OCI-LY1 (cell line): ENCODE measurements around the gene TM2D3.

Source experiments
- H2AFZ ChIP-seq: fragments of 200-600 bp; sonication (generic), shearing (Covaris generic); 2 replicates; pipeline ENCODE4 v1.6.0; 2014; ENCODE audit warnings: antibody characterized with exemption, mild to moderate bottlenecking, low read length
- H3F3A ChIP-seq: fragments of 200-600 bp; sonication (generic), shearing (Covaris generic); 2 replicates; pipeline ENCODE4 v1.6.0; 2014; ENCODE audit warnings: mild to moderate bottlenecking, antibody characterized with exemption, low read length, moderate library complexity; ENCODE audit not compliant: insufficient read depth
- H3K27ac ChIP-seq: fragments of 200-600 bp; sonication (generic); 2 replicates; pipeline ENCODE4 v1.5.1; 2014; ENCODE audit warnings: low read length, mixed run types, mild to moderate bottlenecking, low read depth; ENCODE audit not compliant: poor library complexity, severe bottlenecking
- H3K27me3 ChIP-seq: fragments of 200-600 bp; sonication (generic); 2 replicates; pipeline ENCODE4 v1.6.0; 2014; ENCODE audit warnings: antibody characterized with exemption, mild to moderate bottlenecking, low read length, moderate library complexity; ENCODE audit not compliant: insufficient read depth
- H3K36me3 ChIP-seq: fragments of 200-600 bp; sonication (generic); 2 replicates; pipeline ENCODE4 v1.6.1; 2014; ENCODE audit warnings: mild to moderate bottlenecking, antibody characterized with exemption, low read length, moderate library complexity, mixed read lengths; ENCODE audit not compliant: insufficient read depth
- H3K4me1 ChIP-seq: fragments of 200-600 bp; sonication (generic); 2 replicates; pipeline ENCODE4 v1.5.1; 2014; ENCODE audit warnings: mild to moderate bottlenecking, low read length, moderate library complexity; ENCODE audit not compliant: insufficient read depth, severe bottlenecking
- H3K4me2 ChIP-seq: fragments of 200-600 bp; sonication (generic), shearing (Covaris generic); 2 replicates; pipeline ENCODE4 v1.6.1; 2014; ENCODE audit warnings: low read length
- H3K4me3 ChIP-seq: fragments of 200-600 bp; sonication (generic); 2 replicates; pipeline ENCODE4 v1.5.1; 2014; ENCODE audit warnings: low read length, low read depth, mild to moderate bottlenecking, mixed read lengths; ENCODE audit not compliant: poor library complexity, severe bottlenecking
- H3K79me2 ChIP-seq: fragments of 200-600 bp; shearing (Covaris generic); 2 replicates; pipeline ENCODE4 v1.6.1; 2016; ENCODE audit warnings: mixed run types, low read length, mixed read lengths; ENCODE audit not compliant: insufficient read depth
- H3K9ac ChIP-seq: fragments of 200-600 bp; sonication (generic), shearing (Covaris generic); 2 replicates; pipeline ENCODE4 v1.6.1; 2014; ENCODE audit warnings: mild to moderate bottlenecking, low read length, mixed read lengths
- H3K9me2 ChIP-seq: fragments of 200-600 bp; sonication (generic), shearing (Covaris generic); 2 replicates; pipeline ENCODE4 v1.6.1; 2014; ENCODE audit warnings: low read depth, mild to moderate bottlenecking, low read length, mixed read lengths
- H3K9me3 ChIP-seq: fragments of 200-600 bp; shearing (Covaris generic); 2 replicates; pipeline ENCODE4 v1.6.1; 2014; ENCODE audit warnings: low read length, mixed read lengths
- H4K20me1 ChIP-seq: fragments of 200-600 bp; sonication (generic), shearing (Covaris generic); 2 replicates; pipeline ENCODE4 v1.6.0; 2016; ENCODE audit warnings: mild to moderate bottlenecking, low read length; ENCODE audit not compliant: insufficient read depth
- EZH2 ChIP-seq: fragments of 200-600 bp; sonication (generic), shearing (Covaris generic); IDR thresholded peaks from 2 replicates; pipeline ENCODE4 v1.8.0; 2017; ENCODE audit warnings: borderline replicate concordance, mixed run types, mild to moderate bottlenecking, antibody characterized with exemption, low read length, moderate library complexity, mixed read lengths
- TF ChIP-seq, protein P1 (sequence below): fragments of 200-600 bp; sonication (generic), shearing (Covaris generic); IDR thresholded peaks from 2 replicates; pipeline ENCODE4 v1.5.1; 2017; ENCODE audit warnings: mild to moderate bottlenecking, antibody characterized with exemption, low read length, moderate library complexity, mixed read lengths

Gene TM2D3

GRCh38 chr15:101684384-101684783 lies 32.2 kb upstream of the TM2D3 start:
- Histone ChIP-seq H3K27me3 (no peaks in the 10 kb centered on the region), H3K4me1 (no peaks in the 10 kb centered on the region), H3K9me3 (no peaks in the 10 kb centered on the region), H2AFZ (no peak overlapping the region), H3K27ac (no peak overlapping the region), H3K9me2 (no peaks in the 10 kb centered on the region), H3K4me3 (no peak overlapping the region), H4K20me1 (no peaks in the 10 kb centered on the region), H3K79me2 (no peaks in the 10 kb centered on the region), H3K4me2 (no peak overlapping the region), H3F3A (no peaks in the 10 kb centered on the region), H3K9ac (no peak overlapping the region), H3K36me3 (no peaks in the 10 kb centered on the region)
- no peak for TF ChIP-seq EZH2
- TF ChIP-seq, protein P1, sequence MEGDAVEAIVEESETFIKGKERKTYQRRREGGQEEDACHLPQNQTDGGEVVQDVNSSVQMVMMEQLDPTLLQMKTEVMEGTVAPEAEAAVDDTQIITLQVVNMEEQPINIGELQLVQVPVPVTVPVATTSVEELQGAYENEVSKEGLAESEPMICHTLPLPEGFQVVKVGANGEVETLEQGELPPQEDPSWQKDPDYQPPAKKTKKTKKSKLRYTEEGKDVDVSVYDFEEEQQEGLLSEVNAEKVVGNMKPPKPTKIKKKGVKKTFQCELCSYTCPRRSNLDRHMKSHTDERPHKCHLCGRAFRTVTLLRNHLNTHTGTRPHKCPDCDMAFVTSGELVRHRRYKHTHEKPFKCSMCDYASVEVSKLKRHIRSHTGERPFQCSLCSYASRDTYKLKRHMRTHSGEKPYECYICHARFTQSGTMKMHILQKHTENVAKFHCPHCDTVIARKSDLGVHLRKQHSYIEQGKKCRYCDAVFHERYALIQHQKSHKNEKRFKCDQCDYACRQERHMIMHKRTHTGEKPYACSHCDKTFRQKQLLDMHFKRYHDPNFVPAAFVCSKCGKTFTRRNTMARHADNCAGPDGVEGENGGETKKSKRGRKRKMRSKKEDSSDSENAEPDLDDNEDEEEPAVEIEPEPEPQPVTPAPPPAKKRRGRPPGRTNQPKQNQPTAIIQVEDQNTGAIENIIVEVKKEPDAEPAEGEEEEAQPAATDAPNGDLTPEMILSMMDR = no peak

DNA sequence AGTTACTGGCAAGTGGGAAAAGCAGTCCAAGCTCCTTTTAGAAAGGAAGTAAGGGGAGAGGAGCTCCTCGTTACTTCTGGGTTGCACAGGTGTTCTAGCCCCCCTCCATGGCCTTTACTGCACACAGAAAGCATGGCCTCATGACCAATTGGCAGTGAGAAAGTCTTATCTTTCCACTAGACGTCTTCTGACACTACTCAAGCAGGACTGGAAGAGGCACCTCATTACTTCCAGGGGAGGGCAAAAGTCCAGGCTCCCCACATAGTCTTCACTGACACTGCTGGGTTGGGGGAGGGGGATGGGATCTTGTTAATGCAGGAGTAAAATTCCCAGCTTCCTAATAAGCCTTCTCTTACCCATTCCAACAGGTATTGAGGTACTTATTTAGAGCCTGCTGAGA lies 27.6 kb upstream of the TM2D3 start:
- Histone ChIP-seq H3K4me2 (no peak overlapping the region), H3K4me3 (no peak overlapping the region), H3K27ac (no peak overlapping the region), H3F3A (no peaks in the 10 kb centered on the region), H2AFZ (no peak overlapping the region), H4K20me1 (no peaks in the 10 kb centered on the region), H3K4me1 (no peaks in the 10 kb centered on the region), H3K27me3 (no peaks in the 10 kb centered on the region), H3K9ac (no peak overlapping the region), H3K9me3 (no peaks in the 10 kb centered on the region), H3K36me3 (no peaks in the 10 kb centered on the region), H3K79me2 (no peaks in the 10 kb centered on the region), H3K9me2 (no peaks in the 10 kb centered on the region)
- TF ChIP-seq, protein P1 = no peak
- no peak for TF ChIP-seq EZH2

- Histone ChIP-seq H3K9me3 (no peaks in the 10 kb centered on the region), H2AFZ (no peak overlapping the region), H3K36me3 (no peaks in the 10 kb centered on the region), H3K79me2 (no peaks in the 10 kb centered on the region), H3F3A (no peaks in the 10 kb centered on the region), H3K9me2 (no peaks in the 10 kb centered on the region), H3K27me3 (no peaks in the 10 kb centered on the region), H4K20me1 (no peaks in the 10 kb centered on the region), H3K27ac (no peak overlapping the region), H3K4me1 (no peaks in the 10 kb centered on the region), H3K4me3 (no peak overlapping the region), H3K9ac (no peak overlapping the region), H3K4me2 (no peak overlapping the region)
- TF ChIP-seq, protein P1 = no peak
- no peak for TF ChIP-seq EZH2
Observed at GRCh38 chr15:101676921-101677329, 24.7 kb upstream of the TM2D3 start.
